GM12801 (cell line): Measurements from ENCODE around the gene XPO6.

Experiments used
- TF ChIP-seq, protein P1 (sequence below): IDR thresholded peaks from one replicate; pipeline ENCODE4 v1.5.1; 2011; ENCODE audit warnings: control low read depth; ENCODE audit not compliant: insufficient read length; ENCODE audit errors: extremely low read depth

Gene XPO6

DNA sequence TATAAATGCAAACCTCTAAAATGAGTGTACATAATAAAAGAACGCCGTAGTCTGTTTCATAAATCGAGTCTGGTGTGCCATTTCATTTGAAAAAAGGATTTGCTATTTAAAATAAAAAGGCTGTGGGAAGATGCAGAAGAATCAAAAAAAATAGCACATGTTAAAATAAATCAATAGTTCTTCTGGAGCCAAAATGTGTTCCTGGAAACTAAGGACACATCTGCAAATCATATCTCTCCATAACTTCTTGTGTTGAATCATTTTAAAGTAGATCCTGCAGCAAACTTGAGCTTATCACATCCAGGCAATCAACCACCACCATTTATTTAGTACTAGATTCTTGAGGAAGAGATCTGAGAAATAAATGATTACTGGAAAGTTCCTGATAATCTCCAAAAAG, 29.0 kb downstream of the XPO6 start:
- TF ChIP-seq, protein P1, sequence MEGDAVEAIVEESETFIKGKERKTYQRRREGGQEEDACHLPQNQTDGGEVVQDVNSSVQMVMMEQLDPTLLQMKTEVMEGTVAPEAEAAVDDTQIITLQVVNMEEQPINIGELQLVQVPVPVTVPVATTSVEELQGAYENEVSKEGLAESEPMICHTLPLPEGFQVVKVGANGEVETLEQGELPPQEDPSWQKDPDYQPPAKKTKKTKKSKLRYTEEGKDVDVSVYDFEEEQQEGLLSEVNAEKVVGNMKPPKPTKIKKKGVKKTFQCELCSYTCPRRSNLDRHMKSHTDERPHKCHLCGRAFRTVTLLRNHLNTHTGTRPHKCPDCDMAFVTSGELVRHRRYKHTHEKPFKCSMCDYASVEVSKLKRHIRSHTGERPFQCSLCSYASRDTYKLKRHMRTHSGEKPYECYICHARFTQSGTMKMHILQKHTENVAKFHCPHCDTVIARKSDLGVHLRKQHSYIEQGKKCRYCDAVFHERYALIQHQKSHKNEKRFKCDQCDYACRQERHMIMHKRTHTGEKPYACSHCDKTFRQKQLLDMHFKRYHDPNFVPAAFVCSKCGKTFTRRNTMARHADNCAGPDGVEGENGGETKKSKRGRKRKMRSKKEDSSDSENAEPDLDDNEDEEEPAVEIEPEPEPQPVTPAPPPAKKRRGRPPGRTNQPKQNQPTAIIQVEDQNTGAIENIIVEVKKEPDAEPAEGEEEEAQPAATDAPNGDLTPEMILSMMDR, result no peak

DNA sequence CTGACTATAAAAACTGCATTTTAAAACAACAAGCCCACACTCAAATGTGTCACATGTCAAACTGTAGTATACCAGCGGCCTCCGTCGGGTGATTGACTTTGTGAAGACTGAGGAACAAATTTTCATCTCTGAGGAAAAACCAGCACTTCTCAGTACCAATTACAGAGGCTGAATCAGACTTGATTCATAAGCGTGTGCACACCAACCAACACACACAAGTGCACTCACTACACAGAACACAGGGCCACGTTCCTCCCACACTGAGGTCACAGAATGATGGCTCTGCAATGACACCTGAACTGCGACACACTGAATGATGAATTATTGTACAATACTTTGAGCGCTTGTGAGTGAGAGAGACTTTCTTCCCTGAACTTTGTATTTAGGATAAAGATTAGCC, 29.6 kb downstream of the XPO6 start:
- TF ChIP-seq, protein P1, result no peak

DNA sequence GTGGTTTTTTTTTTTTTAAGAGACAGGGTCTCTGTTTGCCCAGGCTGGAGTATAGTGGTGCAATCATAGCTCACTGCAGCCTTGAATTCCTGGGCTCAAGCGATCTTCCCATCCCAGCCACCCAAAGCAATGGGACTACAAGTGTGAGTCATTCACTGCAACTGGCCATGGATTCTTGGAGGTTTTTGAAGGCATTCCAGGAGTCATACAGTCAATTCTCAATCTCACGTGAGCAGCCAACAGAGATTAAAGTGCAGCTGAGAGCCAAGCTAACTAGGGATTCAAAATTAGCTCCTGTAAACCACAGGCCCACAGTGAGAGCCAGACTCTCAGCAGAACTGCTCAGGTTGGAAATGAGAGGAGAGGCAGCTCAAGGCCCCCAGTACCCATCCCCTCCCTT, 30.2 kb downstream of the XPO6 start:
- TF ChIP-seq, protein P1, result no peak

DNA sequence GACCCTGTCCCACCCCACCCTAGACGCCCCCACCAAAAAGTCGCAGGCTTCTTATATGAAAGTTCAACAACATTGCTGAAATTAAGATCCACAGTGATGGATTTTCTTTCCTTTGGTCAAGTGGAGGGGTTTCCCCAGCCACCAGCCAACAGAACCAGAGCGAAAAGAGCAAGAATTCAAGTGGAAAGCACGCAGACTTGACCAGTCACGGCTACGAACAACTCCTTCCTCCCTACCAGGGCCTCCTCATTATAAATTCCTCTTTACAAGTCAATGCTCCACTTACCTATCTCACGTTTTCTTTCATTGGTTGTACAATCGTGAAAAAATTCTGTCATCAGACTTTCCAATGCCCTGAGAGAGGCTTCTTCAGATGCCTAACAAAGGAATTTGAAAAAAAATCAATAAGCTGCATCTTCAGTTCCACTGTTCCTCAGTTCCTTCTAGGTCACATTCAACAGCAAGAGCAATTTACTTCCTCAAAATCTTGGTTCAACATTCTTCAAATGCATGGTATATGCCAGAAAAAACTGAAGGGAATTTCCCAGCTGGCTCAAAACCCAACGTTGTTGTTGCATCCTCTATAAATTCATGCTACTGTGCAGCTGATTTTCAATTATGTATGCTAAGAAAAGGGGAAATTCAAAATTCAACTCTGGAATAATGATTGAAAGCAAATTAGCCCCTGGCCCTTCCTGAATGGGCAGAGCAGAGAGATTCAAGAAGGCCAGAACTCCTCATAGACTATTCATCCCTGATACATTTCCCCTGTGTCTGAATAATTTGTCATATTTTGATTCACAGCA, 30.9 kb downstream of the XPO6 start:
- TF ChIP-seq, protein P1, result no peak

DNA sequence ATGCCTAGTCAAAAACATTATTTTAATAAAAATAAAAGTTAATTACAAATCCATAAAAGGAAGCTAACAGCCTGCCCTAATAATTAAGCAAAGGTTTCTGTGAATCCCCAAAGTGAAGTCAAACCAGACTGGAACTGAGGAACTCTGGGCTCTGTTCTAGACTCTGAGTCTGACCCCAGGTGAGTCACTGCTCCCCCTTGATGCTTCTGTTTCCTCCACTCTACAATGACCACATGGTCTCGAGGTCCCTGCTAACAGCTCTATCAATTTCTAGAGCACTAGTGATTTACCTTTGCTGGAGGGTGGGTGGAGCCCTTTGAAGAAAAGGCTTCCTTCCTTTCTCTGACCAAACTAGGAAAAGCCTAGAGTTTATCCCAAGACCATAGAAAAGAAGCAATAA, 32.4 kb downstream of the XPO6 start:
- TF ChIP-seq, protein P1, result no peak

DNA sequence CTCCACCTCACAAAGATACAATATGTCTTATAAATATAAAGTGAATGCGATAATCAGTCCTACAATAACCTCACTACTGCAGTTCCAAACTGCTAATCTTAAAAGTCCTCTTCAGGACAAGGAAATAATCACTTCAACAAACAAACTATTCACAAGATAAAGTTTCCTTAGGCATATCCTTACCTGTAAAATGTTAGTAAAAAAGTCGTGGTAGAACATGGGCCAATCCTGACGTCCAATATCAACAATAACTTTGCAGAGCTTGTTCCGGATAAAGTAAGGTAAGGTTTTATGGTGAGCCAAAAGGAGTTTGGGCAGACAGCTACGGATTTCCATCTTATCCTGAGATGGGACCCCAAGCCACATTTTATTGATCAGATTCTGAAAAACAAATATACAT, 36.0 kb downstream of the XPO6 start:
- TF ChIP-seq, protein P1, result no peak

DNA sequence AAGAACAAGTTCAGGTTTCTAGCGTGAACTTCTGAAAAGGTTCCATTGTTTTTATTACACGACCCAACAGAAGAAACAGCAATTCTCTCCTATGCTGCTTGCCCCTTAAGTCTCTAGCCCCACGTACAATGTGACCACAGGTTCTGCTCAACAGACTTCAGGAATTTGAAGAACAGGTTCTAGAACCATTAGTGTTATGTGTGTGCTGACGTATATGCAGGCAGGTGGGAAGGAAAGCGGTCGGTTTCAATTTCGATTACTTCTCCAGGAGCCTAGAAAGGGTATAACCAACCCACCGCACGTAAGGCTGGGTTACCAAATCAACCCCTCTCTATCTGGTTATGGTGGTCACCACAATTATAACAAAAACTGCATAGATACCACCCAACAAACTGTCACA, 39.4 kb downstream of the XPO6 start:
- TF ChIP-seq, protein P1, result no peak
